ENCODE data around the gene TEPSIN.

- TF ChIP-seq CTCF (IDR thresholded peaks at IDR 0.05) (no peak), ZFX (IDR thresholded peaks at IDR 0.05; ENCODE audit: borderline replicate concordance) (no peak)
Observed at GRCh38 chr17:81257533-81257932, 18.7 kb upstream of the TEPSIN start.
